ENCODE data around the gene NXPH4.
A peak's percentile ranks its signal among the peaks of the same experiment; 100 is the strongest.

NXPH4 gene

DNA sequence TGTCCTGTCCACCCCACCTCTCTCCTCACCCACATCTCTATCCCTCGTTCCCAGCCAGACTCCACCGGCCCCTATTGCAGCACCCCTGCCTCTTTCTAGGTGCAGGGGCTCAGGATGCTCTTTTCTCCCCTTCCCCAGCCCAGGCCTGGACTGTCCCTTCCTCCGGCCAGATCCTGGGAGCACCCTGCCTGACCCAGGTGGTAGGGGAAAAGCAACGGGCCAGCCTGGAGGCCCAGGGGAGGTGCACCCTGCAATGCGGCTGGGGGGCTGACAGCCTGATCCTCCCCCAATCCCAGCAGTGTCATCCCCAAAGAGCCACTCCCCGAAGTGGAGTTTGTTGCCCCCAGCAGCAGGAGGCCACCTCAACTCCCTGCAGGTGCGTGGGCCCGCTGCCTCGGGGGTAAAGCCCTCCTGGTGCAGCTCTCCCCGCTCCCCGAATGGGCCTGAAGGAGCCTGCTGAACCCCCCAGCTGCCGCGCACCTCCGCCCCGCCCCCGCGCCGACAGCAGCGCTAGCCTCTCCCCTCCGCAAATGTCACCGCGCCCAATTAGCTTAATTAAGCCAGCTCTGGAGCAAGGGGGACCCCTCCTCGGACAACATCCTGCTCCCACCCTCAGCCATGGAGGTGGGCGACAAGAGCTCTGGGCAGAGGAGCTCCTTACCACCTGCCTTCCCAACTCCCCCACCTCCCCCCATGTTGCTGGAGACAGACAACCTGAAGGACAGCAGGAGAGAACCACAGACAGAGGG lies 4.7 kb downstream of the NXPH4 start:
- no peak for DNase-seq

DNA sequence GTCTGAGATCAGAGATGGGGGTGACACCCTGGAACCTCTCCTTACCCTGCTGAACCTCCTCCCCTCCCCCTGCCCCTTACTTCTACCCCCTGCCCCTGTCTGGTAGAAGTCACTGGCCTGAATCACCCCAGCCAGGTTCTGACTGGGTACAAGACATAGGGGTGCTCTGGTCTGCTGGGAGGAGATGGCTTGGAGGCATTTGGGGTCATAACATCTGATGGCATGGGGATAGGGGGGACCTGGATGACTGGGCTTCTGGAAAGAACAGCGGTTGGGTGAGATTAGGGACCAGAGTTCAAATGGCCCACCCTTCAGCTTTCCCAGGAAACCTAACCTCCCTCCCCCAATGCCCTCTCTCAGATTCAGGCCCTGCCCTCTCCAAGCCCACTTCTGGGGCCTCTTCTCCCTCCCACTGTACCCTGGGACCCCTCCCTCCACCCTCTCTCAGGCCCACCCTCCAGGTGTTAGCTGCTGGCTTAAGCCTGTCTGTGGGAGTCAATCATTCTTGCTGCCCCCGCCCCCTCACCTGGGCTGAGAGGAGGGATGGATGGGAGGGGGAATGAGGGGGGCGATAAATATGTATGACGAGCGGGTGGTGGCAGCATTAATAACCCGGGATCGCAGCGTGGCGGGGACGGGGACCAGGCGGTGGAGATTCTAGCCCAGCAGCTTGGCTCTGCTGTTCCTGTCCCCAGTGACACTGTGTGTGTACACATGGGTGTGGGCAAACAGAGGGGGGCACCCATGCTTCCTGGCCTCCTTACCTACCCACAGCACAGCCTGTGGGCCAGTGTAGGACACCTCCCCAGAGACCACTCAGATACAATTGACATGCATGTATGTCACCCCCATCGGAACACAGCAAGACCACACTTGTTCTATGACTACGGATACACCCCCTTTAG lies 5.9 kb downstream of the NXPH4 start:
- DNase-seq: no peak

- no peak for DNase-seq
Observed at GRCh38 chr12:57223191-57224165, 6.9 kb downstream of the NXPH4 start.

GRCh38 chr12:57224278-57224972 lies 7.8 kb downstream of the NXPH4 start:
- DNase-seq: no peak

DNA sequence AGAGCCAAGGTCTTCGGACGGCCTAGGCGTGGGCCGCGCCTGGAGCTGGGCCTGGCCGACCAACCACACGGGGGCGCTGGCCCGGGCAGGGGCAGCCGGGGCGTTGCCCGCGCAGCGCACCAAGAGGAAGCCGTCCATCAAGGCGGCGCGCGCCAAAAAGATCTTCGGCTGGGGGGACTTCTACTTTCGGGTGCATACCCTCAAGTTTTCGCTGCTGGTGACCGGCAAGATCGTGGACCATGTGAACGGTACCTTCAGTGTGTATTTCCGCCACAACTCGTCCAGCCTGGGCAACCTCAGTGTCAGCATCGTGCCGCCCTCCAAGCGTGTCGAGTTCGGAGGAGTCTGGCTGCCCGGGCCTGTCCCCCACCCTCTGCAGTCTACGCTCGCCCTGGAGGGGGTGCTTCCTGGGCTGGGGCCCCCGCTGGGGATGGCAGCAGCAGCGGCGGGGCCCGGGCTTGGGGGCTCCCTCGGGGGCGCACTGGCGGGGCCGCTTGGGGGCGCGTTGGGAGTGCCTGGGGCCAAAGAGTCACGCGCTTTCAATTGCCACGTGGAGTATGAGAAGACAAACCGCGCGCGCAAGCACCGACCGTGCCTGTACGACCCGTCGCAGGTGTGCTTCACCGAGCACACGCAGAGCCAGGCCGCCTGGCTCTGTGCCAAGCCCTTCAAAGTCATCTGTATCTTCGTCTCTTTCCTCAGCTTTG lies 8.5 kb downstream of the NXPH4 start:
- peak; percentile 20 for DNase-seq

DNA sequence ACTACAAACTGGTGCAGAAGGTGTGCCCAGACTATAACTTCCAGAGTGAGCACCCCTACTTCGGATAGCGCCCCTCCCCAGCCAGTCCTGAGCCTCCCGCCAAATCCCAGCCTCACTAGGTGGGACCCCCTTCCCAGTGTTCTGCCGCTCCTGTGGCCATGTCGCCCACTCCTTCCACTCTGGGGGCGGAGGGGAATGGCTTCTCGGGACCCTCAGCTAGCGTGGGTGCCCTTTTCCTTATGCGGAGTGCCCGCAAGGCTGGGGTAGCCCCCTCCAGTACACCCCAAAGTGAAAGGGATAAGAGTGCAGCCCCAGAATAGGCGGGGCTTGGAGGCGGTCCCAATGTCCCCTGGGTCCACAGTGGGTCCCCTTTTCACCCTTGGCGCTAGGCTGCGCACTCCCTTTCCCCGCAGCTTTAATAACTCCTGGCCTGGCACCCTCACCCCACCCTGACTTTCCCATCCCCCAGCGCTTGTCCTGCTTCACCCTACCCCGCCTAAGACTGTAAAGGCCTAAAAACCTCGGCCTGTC lies 9.2 kb downstream of the NXPH4 start:
- DNase-seq: no peak

DNA sequence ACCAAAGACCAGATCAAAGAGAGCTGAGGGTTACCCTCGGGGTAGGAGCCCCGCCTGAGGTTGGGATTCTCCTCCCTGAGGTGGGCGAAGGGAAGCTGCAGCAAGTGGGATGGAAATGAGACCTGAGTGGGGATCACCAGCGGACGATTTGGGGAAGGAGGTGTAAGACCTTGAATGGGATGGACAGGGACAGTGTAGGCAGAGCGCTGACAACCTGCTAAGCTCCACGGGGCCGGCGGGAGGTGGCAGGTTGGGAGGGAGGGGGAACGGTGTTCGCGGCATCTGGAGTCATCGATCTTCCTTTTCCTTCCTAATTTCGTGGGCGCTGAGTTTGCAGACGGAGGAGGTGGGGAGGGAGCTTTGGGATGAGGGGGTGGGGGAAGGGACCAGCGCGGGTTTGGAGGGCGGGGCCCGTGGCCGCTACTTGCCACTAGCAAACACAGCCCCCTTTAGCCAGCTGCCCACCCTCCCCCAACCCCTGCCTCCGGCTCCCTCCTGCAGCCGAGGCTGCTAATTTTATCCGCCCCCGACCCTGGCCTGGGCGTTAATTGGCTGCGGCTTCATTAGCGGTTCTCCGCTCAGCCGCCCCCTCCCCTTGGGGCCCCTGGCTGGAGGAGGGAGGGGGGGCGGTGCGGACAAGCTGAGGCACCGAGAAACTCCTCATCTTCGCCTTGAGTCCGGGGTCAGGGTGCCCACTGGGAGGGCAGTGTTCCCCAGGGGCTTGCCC lies 10.2 kb downstream of the NXPH4 start:
- no peak for DNase-seq

- no peak for DNase-seq
Observed at GRCh38 chr12:57227315-57228115, 10.9 kb downstream of the NXPH4 start.

- DNase-seq: no peak
Observed at GRCh38 chr12:57229046-57229633, 12.5 kb downstream of the NXPH4 start.

DNA sequence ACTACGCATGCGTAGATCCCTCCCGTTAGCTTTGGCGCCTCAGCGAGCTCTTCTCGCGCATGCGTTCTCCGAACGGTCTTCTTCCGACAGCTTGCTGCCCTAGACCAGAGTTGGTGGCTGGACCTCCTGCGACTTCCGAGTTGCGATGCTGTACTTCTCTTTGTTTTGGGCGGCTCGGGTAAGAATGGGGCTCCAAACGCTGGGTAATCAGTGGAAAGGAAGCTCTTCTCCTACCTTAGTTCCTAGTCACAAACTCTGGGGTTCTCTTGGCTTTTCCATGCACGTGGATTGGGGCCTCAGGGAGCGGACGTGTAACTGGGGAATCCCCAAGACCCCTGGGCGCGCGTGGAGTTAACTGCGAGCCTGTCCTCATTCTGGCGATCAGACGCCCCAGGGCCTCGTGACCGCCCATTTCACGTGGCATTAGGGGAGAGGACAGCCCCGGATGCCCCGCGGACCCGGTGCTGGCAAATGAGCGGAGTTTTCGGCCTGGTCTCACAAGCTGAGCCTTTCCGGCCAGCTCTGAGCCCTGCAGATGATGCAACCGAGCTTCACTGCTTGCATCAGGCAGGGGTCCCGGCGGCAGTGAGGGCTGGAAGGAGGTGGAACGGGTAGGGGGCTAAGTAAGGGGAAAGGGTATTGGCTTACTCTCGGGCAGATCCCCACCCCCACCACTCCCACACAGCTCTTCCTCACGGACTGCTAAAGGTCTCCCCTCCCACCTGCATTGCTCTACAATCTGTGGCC lies 13.2 kb downstream of the NXPH4 start, which contains the start of gene SHMT2:
Gene SHMT2 (plus strand): TSS at position 78 of the 747 bp plus-strand sequence. CDS start 68 bp downstream, at position 146.
- peak; percentile 69 for DNase-seq

GRCh38 chr12:57230381-57231155 lies 14.0 kb downstream of the NXPH4 start:
- DNase-seq: no peak

GRCh38 chr12:57231276-57232021 lies 14.9 kb downstream of the NXPH4 start:
- DNase-seq: no peak

GRCh38 chr12:57232156-57232756 lies 15.7 kb downstream of the NXPH4 start:
- no peak for DNase-seq

DNA sequence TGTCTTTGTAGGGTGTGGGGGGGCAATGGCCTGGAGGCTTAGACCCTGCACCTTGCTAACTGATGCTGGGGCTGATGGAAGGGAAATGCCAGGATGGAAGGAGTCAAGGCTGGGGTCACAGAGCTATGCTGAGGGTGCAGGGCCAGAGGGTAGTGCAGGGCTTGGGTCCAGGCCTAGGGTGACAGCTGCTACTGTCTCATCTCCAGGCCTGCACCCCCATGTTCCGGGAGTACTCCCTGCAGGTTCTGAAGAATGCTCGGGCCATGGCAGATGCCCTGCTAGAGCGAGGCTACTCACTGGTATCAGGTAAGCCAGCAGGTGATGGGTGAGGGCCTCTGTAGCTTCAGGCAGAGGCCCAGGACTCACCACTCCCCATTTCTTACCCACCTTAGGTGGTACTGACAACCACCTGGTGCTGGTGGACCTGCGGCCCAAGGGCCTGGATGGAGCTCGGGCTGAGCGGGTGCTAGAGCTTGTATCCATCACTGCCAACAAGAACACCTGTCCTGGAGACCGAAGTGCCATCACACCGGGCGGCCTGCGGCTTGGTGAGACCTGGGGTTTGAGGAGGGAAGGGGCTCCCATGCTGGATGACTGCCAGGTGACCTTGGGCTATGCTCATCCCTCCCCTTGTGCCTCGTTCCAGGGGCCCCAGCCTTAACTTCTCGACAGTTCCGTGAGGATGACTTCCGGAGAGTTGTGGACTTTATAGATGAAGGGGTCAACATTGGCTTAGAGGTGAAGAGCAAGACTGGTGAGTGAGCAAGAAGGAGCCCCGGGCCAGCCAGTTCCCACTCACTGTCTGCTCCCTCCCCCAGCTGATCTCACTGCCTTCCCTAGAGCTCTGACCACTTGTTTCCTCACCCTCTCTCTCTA lies 17.0 kb downstream of the NXPH4 start:
- no peak for DNase-seq

DNA sequence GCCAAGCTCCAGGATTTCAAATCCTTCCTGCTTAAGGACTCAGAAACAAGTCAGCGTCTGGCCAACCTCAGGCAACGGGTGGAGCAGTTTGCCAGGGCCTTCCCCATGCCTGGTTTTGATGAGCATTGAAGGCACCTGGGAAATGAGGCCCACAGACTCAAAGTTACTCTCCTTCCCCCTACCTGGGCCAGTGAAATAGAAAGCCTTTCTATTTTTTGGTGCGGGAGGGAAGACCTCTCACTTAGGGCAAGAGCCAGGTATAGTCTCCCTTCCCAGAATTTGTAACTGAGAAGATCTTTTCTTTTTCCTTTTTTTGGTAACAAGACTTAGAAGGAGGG lies 17.6 kb downstream of the NXPH4 start:
- no peak for DNase-seq

All from DMS79 (cell line).